HG03139 (cell line): ENCODE data around the gene PARP12.

ENCODE experiments used
- ATAC-seq: cut with Tn5 transposase; IDR thresholded peaks from one replicate; pipeline ENCODE4 v1.9.1; 2021; ENCODE audit not compliant: unreplicated experiment

Gene PARP12

GRCh38 chr7:140059273-140060242, 3.2 kb downstream of the PARP12 start:
- ATAC-seq: no peak

GRCh38 chr7:140058517-140058916, 4.2 kb downstream of the PARP12 start:
- ATAC-seq: no peak

GRCh38 chr7:140057143-140057535, 5.6 kb downstream of the PARP12 start:
- no peak for ATAC-seq

GRCh38 chr7:140056431-140057142, 6.2 kb downstream of the PARP12 start:
- ATAC-seq: no peak

GRCh38 chr7:140055833-140056232, 6.9 kb downstream of the PARP12 start:
- no peak for ATAC-seq

GRCh38 chr7:140054751-140055150, 8.0 kb downstream of the PARP12 start:
- ATAC-seq: no peak

GRCh38 chr7:140053812-140054539, 8.8 kb downstream of the PARP12 start:
- ATAC-seq: peak; percentile 81

- no peak for ATAC-seq
These were observed 10.9 kb downstream of the PARP12 start for GRCh38 chr7:140051820-140052219.

GRCh38 chr7:140050100-140050499, 12.7 kb downstream of the PARP12 start:
- no peak for ATAC-seq

- ATAC-seq: no peak
These were observed 13.3 kb downstream of the PARP12 start for GRCh38 chr7:140049339-140050024.

- ATAC-seq: no peak
These were observed 13.8 kb downstream of the PARP12 start for GRCh38 chr7:140048989-140049338.

GRCh38 chr7:140048138-140048537, 14.6 kb downstream of the PARP12 start:
- no peak for ATAC-seq

GRCh38 chr7:140047197-140047596, 15.6 kb downstream of the PARP12 start:
- no peak for ATAC-seq

- ATAC-seq: no peak
These were observed 17.1 kb downstream of the PARP12 start for GRCh38 chr7:140045697-140046096.

GRCh38 chr7:140044251-140044650, 18.5 kb downstream of the PARP12 start:
- no peak for ATAC-seq

- no peak for ATAC-seq
These were observed 20.4 kb downstream of the PARP12 start for GRCh38 chr7:140042386-140042670.

GRCh38 chr7:140041659-140042385, 20.9 kb downstream of the PARP12 start:
- ATAC-seq: no peak

GRCh38 chr7:140039896-140040295, 22.9 kb downstream of the PARP12 start:
- no peak for ATAC-seq

GRCh38 chr7:140039066-140039465, 23.7 kb downstream of the PARP12 start:
- no peak for ATAC-seq

GRCh38 chr7:140036224-140036962, 26.4 kb downstream of the PARP12 start:
- peak; percentile 69 for ATAC-seq
